Measurements from ENCODE around the gene TTC7B. TPM values are rescaled to one million over a fixed set of nuclear protein-coding genes. Genes with fewer than 3 reads are reported as not detected.

The TTC7B gene
- total and polyA plus RNA-seq, 7 donors = 5.5 to 70.9 (median 46.8) TPM

DNA sequence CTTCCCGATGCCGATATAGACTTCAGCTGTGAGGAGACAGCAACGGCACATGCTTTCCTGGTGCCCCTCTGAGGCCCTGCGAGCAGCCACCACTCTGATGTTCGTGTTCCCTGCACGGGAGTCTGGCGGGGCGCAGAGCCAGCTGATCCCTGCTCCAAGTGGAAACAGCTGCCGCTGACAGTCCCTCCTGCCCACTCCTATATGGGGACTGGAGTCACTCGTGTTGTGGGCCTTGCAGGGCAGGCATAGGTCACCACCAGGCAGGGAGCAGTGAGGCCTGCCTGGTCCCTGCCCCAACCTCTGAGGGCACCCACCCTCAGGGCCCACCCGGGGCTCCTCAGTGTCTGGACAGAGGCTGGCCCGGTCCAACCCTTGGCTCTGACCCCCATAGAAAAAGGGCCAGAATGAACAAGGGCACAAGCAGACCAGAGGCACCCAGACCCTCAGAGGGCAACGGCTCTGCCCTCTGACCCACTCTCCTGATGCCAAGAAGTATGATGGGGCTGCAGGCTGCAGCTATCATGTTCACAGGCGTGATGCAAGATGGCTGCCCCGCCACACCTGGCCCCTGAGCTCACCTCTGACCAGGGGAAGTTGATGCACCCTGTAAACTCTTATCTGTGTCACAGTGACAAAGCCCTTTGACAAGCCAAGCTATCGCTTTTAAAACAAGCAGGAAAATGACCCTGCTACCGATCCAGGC, 237.8 kb downstream of the TTC7B start:
- intact Hi-C loops (cut with DNase I) = no loop called here
- H3K9me3 ChIP-seq = no peaks in the 10 kb centered on the region
- H3K4me1 ChIP-seq = peaks cover 0 to 39% (median 20%) of the 10 kb centered on the region in 4 donors
- H3K36me3 ChIP-seq = peaks cover 0 to 37% (median 5%) of the 10 kb centered on the region in 4 donors
- WGBS, 2 donors = 78 to 88% methylated on average over 17 of the region's 17 CpGs
- peak overlapping the region in 1 of 4 donors; percentile 62 for H3K27ac ChIP-seq
- no peaks in the 10 kb centered on the region for H3K27me3 ChIP-seq
- TF ChIP-seq POLR2AphosphoS5 (IDR thresholded peaks at IDR 0.05) (no peak), EP300 (IDR thresholded peaks at IDR 0.05) (no peak), POLR2A (IDR thresholded peaks at IDR 0.05) (no peak)
- TF ChIP-seq, protein P1, sequence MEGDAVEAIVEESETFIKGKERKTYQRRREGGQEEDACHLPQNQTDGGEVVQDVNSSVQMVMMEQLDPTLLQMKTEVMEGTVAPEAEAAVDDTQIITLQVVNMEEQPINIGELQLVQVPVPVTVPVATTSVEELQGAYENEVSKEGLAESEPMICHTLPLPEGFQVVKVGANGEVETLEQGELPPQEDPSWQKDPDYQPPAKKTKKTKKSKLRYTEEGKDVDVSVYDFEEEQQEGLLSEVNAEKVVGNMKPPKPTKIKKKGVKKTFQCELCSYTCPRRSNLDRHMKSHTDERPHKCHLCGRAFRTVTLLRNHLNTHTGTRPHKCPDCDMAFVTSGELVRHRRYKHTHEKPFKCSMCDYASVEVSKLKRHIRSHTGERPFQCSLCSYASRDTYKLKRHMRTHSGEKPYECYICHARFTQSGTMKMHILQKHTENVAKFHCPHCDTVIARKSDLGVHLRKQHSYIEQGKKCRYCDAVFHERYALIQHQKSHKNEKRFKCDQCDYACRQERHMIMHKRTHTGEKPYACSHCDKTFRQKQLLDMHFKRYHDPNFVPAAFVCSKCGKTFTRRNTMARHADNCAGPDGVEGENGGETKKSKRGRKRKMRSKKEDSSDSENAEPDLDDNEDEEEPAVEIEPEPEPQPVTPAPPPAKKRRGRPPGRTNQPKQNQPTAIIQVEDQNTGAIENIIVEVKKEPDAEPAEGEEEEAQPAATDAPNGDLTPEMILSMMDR (IDR thresholded peaks at IDR 0.05) = no peak
- H3K4me3 ChIP-seq = no peak overlapping the region
- DNase-seq = no peak

DNA sequence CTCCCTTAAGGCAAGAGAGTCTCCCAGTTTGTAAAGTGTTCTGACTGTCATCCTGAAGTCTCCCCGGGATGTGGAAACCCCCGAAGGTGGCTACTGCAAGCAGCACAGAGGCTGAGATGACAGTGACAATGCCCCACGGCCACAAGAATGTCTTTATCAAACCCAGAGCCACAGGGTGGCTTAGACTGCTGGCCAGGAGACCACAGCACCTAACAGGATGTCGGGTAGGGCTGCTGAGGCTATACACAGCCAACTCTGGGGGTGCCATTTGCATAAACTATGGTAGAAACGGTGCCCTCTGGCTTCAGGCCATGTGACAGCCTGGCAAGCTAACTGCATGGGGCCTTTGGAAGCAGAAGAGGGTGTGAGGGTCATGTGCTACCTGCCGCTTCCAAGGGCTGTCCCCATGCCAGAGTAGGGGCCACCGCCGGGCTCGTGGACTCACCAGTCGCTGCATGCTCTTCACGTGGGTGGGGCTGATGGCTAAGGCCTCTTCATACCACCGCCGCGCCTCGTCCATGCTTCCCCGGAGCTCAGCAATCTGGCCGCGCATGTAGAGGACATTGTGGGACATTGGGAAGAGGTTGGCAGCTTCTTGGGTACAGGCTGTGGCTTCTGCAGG, 238.5 kb downstream of the TTC7B start:
- Histone ChIP-seq H3K27me3 (no peaks in the 10 kb centered on the region), H3K4me3 (no peak overlapping the region), H3K9me3 (no peaks in the 10 kb centered on the region), H3K36me3 (peaks cover 0 to 37% (median 5%) of the 10 kb centered on the region in 4 donors), H3K4me1 (peaks cover 0 to 39% (median 20%) of the 10 kb centered on the region in 4 donors), H3K27ac (peak overlapping the region in 1 of 4 donors; percentile 62)
- DNase-seq = no peak
- WGBS, 2 donors = 89 to 91% methylated on average over 18 of the region's 18 CpGs
- intact Hi-C loops (cut with DNase I) = no loop called here
- no peak for TF ChIP-seq POLR2AphosphoS5 (IDR thresholded peaks at IDR 0.05)
- TF ChIP-seq, protein P1 (IDR thresholded peaks at IDR 0.05) = no peak
- TF ChIP-seq EP300 (IDR thresholded peaks at IDR 0.05) = no peak
- no peak for TF ChIP-seq POLR2A (IDR thresholded peaks at IDR 0.05)

DNA sequence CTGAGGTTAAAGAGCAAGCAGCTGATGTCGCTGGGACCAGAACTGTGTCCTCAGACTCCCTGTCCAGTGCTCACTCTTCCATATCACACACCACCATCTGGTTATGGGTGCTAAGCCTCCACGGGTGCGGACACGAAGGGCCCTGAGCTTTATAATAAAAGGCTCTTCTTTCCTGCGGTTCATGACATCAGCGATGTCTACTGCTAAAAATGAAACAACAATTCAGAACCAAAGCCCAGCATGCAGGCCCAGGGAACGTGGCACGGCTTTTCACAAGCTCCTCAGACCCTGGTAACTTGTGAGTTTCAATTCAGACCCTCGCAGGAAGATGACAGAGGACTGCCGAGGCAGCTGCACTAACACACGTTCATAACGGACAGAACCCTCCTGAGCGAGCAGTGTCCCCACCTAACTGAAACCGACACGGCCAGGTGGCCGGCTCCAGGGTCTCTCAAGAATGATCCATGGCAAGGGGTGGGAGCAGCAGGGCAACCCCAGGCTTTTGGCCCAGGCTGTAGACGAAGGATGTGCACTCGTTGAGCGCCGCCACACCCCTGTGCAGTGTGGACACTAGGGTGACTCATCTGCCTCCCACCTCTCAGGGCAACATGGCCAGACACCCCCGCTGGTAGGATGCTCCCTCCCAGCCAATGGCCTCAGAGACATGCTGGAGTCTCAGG, 239.1 kb downstream of the TTC7B start:
- no peak overlapping the region for H3K4me3 ChIP-seq
- peaks cover 0 to 33% (median 5%) of the 10 kb centered on the region in 4 donors for H3K36me3 ChIP-seq
- peak; percentile 38 for DNase-seq
- WGBS, 2 donors = 91 to 94% methylated on average over 21 of the region's 21 CpGs
- H3K27me3 ChIP-seq = no peaks in the 10 kb centered on the region
- H3K9me3 ChIP-seq = no peaks in the 10 kb centered on the region
- intact Hi-C loops (cut with DNase I) = no loop called here
- peaks cover 0 to 39% (median 20%) of the 10 kb centered on the region in 4 donors for H3K4me1 ChIP-seq
- peak overlapping the region in 1 of 4 donors; percentile 62 for H3K27ac ChIP-seq
- TF ChIP-seq POLR2AphosphoS5 (IDR thresholded peaks at IDR 0.05) = no peak
- no peak for TF ChIP-seq POLR2A (IDR thresholded peaks at IDR 0.05)
- TF ChIP-seq, protein P1 (IDR thresholded peaks at IDR 0.05) = no peak
- no peak for TF ChIP-seq EP300 (IDR thresholded peaks at IDR 0.05)

DNA sequence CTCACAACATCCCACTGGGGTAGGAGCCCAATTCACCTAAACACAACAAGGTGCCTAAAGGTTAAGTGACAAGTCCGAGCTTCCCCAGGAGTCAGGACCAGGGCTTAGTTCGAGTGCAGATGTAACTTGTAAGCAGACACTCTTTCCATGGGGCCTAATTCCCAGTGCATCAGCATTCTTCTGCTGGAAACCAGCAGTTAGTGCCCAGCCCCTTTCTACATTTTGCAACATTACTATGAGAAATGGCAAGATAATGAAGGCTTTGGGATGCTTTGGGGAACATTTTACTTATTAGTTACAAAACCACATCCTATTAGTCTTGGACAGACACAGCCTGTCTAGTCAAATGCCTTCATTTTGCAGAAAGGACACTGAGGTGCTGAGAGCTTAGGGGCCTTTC, 239.6 kb downstream of the TTC7B start:
- TF ChIP-seq, protein P1 (IDR thresholded peaks at IDR 0.05) = no peak
- TF ChIP-seq POLR2A (IDR thresholded peaks at IDR 0.05) = no peak
- Histone ChIP-seq H3K4me3 (no peak overlapping the region), H3K4me1 (peaks cover 0 to 38% (median 20%) of the 10 kb centered on the region in 4 donors), H3K9me3 (no peaks in the 10 kb centered on the region), H3K27me3 (no peaks in the 10 kb centered on the region), H3K27ac (peak overlapping the region in 1 of 4 donors; percentile 62), H3K36me3 (peaks cover 0 to 29% (median 5%) of the 10 kb centered on the region in 4 donors)
- intact Hi-C loops (cut with DNase I) = no loop called here
- 85 to 90% methylated on average over 2 of the region's 2 CpGs for WGBS, 2 donors
- peak; percentile 14 for DNase-seq
